HG03064 (cell line): ENCODE results near the gene HMGCR.

Experiments used
- ATAC-seq: cut with Tn5 transposase; IDR thresholded peaks from one replicate; pipeline ENCODE4 v1.9.1; 2021; ENCODE audit warnings: low read depth; ENCODE audit not compliant: unreplicated experiment

The HMGCR gene

GRCh38 chr5:75375414-75375813 lies 38.4 kb downstream of the HMGCR start:
- ATAC-seq: no peak

GRCh38 chr5:75380099-75380498 lies 43.1 kb downstream of the HMGCR start:
- no peak for ATAC-seq

GRCh38 chr5:75381456-75381855 lies 44.4 kb downstream of the HMGCR start:
- ATAC-seq: no peak

GRCh38 chr5:75384218-75384617 lies 47.2 kb downstream of the HMGCR start:
- no peak for ATAC-seq

GRCh38 chr5:75387806-75388205 lies 50.8 kb downstream of the HMGCR start:
- no peak for ATAC-seq

GRCh38 chr5:75389430-75389829 lies 52.4 kb downstream of the HMGCR start:
- ATAC-seq: no peak

- no peak for ATAC-seq
Measured at GRCh38 chr5:75395277-75395676, 58.3 kb downstream of the HMGCR start.

GRCh38 chr5:75405296-75405695 lies 68.3 kb downstream of the HMGCR start:
- no peak for ATAC-seq
